ENCODE measurements around the gene PCMT1. TPM values are rescaled to one million over a fixed set of nuclear protein-coding genes. Genes with fewer than 3 reads are reported as not detected.

The PCMT1 gene
- total and polyA plus RNA-seq, 2 of the 4 experiments (the other 2 are of a cell fraction) = 101 to 109 TPM

- H3K79me1 ChIP-seq (ENCODE audit: low read depth in 1 of 2, low read length in 2 of 2) = no peaks in the 10 kb centered on the region
- H3K4me1 ChIP-seq (ENCODE audit: control insufficient read depth, insufficient read depth, low read length) = no peaks in the 10 kb centered on the region
- H2AFZ ChIP-seq (replicated peaks; ENCODE audit: low read length, poor library complexity) = no peak overlapping the region
- H4K20me1 ChIP-seq (ENCODE audit: insufficient read depth, low read length) = no peaks in the 10 kb centered on the region
- H3K4ac ChIP-seq (ENCODE audit: low read depth, low read length) = no peak overlapping the region
- H4K8ac ChIP-seq (ENCODE audit: low read depth in 2 of 2, low read length in 2 of 2) = no peak overlapping the region
- no peaks in the 10 kb centered on the region for H3K9me1 ChIP-seq (ENCODE audit: insufficient read depth, low read length)
- TF ChIP-seq MAFK (IDR thresholded peaks at IDR 0.05; ENCODE audit: low read depth, low read length) (no peak), MXI1 (IDR thresholded peaks at IDR 0.05; ENCODE audit: borderline replicate concordance, low read depth, low read length) (no peak), FOS (IDR thresholded peaks at IDR 0.05; ENCODE audit: low read depth, low read length) (no peak), BHLHE40 (IDR thresholded peaks at IDR 0.05; ENCODE audit: low read depth, low read length) (no peak), NFE2L2 (IDR thresholded peaks at IDR 0.05; ENCODE audit: low read depth, low read length) (no peak), CHD1 (IDR thresholded peaks at IDR 0.05; ENCODE audit: low read depth, low read length) (no peak), SMC3 (IDR thresholded peaks at IDR 0.05; ENCODE audit: low read depth, low read length) (no peak), RCOR1 (IDR thresholded peaks at IDR 0.05; ENCODE audit: insufficient replicate concordance, low read length) (no peak), RAD21 (IDR thresholded peaks at IDR 0.05; ENCODE audit: low read length) (no peak), CEBPB (IDR thresholded peaks at IDR 0.05; ENCODE audit: low read depth, low read length) (no peak), POLR2A (IDR thresholded peaks at IDR 0.05; ENCODE audit: low read depth, low read length) (no peak), MAZ (IDR thresholded peaks at IDR 0.05; ENCODE audit: borderline replicate concordance, low read depth, low read length) (no peak)
- TF ChIP-seq, protein P1, sequence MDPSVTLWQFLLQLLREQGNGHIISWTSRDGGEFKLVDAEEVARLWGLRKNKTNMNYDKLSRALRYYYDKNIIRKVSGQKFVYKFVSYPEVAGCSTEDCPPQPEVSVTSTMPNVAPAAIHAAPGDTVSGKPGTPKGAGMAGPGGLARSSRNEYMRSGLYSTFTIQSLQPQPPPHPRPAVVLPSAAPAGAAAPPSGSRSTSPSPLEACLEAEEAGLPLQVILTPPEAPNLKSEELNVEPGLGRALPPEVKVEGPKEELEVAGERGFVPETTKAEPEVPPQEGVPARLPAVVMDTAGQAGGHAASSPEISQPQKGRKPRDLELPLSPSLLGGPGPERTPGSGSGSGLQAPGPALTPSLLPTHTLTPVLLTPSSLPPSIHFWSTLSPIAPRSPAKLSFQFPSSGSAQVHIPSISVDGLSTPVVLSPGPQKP (IDR thresholded peaks at IDR 0.05; ENCODE audit: borderline replicate concordance, low read depth, low read length) = no peak
- TF ChIP-seq, protein P2, sequence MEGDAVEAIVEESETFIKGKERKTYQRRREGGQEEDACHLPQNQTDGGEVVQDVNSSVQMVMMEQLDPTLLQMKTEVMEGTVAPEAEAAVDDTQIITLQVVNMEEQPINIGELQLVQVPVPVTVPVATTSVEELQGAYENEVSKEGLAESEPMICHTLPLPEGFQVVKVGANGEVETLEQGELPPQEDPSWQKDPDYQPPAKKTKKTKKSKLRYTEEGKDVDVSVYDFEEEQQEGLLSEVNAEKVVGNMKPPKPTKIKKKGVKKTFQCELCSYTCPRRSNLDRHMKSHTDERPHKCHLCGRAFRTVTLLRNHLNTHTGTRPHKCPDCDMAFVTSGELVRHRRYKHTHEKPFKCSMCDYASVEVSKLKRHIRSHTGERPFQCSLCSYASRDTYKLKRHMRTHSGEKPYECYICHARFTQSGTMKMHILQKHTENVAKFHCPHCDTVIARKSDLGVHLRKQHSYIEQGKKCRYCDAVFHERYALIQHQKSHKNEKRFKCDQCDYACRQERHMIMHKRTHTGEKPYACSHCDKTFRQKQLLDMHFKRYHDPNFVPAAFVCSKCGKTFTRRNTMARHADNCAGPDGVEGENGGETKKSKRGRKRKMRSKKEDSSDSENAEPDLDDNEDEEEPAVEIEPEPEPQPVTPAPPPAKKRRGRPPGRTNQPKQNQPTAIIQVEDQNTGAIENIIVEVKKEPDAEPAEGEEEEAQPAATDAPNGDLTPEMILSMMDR (conservative IDR thresholded peaks at IDR 0.05; ENCODE audit: low read depth, low read length) = no peak
- no peak overlapping the region for H4K91ac ChIP-seq (ENCODE audit: insufficient read depth, low read depth, low read length)
- H3K27me3 ChIP-seq (ENCODE audit: control insufficient read depth, insufficient read depth, low read length) = no peaks in the 10 kb centered on the region
- intact Hi-C loops (cut with micrococcal nuclease) = loop anchor here (10.0 kb wide), 1 partner anchor 287 kb away; no protein-coding TSS in a partner anchor
- no peak for ATAC-seq (ENCODE audit: low read depth)
- ChIA-PET POLR2A (ENCODE audit: unreplicated experiment) (no interaction called here), CTCF (no interaction called here)
- no peak overlapping the region for H3K4me3 ChIP-seq (ENCODE audit: insufficient read depth, low read depth, low read length)
- H2BK20ac ChIP-seq (ENCODE audit: low read depth, low read length) = no peak overlapping the region
- no peak overlapping the region for H4K5ac ChIP-seq (ENCODE audit: low read depth, low read length)
- no peak overlapping the region for H3K18ac ChIP-seq (ENCODE audit: low read depth, low read length)
- no peak overlapping the region for H2BK120ac ChIP-seq (ENCODE audit: low read depth, low read length)
- H3K23ac ChIP-seq (ENCODE audit: low read depth, low read length) = no peak overlapping the region
- no peak overlapping the region for H3K9ac ChIP-seq (ENCODE audit: low read depth, low read length)
- 90% methylated on average over 2 of the region's 4 CpGs; no CpG with 5 or more reads in 1 of the 2 experiments for WGBS, 2 experiments (ENCODE audit: extremely low coverage in 2 of 2, insufficient read length in 1 of 2)
- no peak overlapping the region for H2BK5ac ChIP-seq (ENCODE audit: low read depth, low read length, poor library complexity, severe bottlenecking)
- dilution Hi-C loops (cut with HindIII; ENCODE audit: low sequenced_read_pairs, unreplicated experiment) = no loop called here
- no peak for DNase-seq
- no TSS peak for BruUV-seq (replicated peaks)
- H3K14ac ChIP-seq (replicated peaks; ENCODE audit: low read depth, low read length) = no peak overlapping the region
- no peak overlapping the region for H3K27ac ChIP-seq (ENCODE audit: insufficient read depth, low read length)
- H3K9me3 ChIP-seq (ENCODE audit: control insufficient read depth, insufficient read depth, low read length) = no peaks in the 10 kb centered on the region
- no peak overlapping the region for H3K56ac ChIP-seq (ENCODE audit: extremely low read depth, insufficient read depth, low read length)
- in situ Hi-C loops (cut with MboI; ENCODE audit: low sequenced_read_pairs) = loop anchor here (10.0 kb wide), 1 partner anchor 197 kb away; the partner anchor contains the start of gene RAET1G
- H2BK15ac ChIP-seq (ENCODE audit: low read depth, low read length) = no peak overlapping the region
- H3K4me2 ChIP-seq (ENCODE audit: low read depth, low read length) = no peak overlapping the region
- H2AK9ac ChIP-seq (replicated peaks; ENCODE audit: low read depth, low read length, poor library complexity) = no peak overlapping the region
- peaks cover 22% of the 10 kb centered on the region for H3K36me3 ChIP-seq (ENCODE audit: control insufficient read depth, insufficient read depth, low read length)
- no peak overlapping the region for H2AK5ac ChIP-seq (ENCODE audit: low read depth, low read length)
Observed at GRCh38 chr6:149727793-149728498, 21.6 kb upstream of the PCMT1 start.
